ENCODE results near the gene USP44. TPM values are rescaled to one million over a fixed set of nuclear protein-coding genes. Genes with fewer than 3 reads are reported as not detected.
A peak's percentile ranks its signal among the peaks of the same experiment; 100 is the strongest.

USP44 gene
- total and polyA plus RNA-seq, 2 of the 8 experiments (the other 6 are each of a cell fraction or from before 2014, with no cell fraction given) = 129 to 197 TPM

DNA sequence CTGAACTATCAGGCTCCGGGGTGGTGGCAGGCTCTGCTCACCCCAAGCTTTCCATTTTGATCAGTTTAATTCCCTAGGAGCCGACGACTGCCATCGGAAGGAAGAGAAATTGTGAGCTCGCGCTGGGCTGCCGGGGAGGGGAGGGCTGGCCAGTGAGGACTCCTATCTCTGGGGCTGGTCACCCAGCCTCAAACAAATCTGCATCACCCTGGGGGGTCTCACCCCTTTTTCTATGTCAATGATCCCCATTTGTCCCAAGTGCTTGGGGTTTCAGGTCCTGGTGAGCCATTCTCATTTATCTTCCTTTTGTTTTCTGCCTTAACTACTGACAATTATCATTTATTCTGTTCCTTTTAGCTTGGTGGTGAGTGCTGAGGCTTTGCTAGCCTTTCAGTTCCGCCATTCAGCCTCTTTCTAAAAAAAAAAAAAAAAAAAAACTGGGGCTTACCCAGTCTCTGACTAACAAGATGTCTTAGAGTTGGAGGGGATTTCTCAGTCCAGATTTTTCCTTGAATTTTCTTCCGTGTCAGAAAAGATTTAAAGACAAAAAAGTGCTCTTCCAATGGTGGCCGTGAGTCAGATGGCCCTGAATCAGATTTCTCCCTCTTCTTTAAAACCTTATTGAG is 22.8 kb upstream of the USP44 start (continued):
- peak; percentile 73 for TF ChIP-seq ASH2L (IDR thresholded peaks at IDR 0.05; ENCODE audit: low read length)
- TF ChIP-seq RAD21 (IDR thresholded peaks at IDR 0.05 in 1 of 2, conservative IDR thresholded peaks at IDR 0.05 in 1 of 2; ENCODE audit: low read depth in 2 of 2, low read length in 2 of 2) = peak in 1 of 2 experiments; percentile 10; a peak in 1 of 4 replicates
- no peak for TF ChIP-seq TAF7 (optimal IDR thresholded peaks at IDR 0.05; ENCODE audit: borderline replicate concordance, low read depth, low read length)
- TF ChIP-seq RXRA (IDR thresholded peaks at IDR 0.05; ENCODE audit: insufficient read depth, low read depth, low read length) = no peak
- no peak for TF ChIP-seq BACH1 (IDR thresholded peaks at IDR 0.05; ENCODE audit: low read length)
- peak; percentile 63 for TF ChIP-seq CHD7 (IDR thresholded peaks at IDR 0.05; ENCODE audit: insufficient replicate concordance, low read length)
- peak in 1 of 2 experiments; percentile 38; a peak in 1 of 3 replicates for TF ChIP-seq EP300 (IDR thresholded peaks at IDR 0.05; ENCODE audit: borderline replicate concordance in 1 of 2, low read depth in 2 of 2, low read length in 2 of 2)
- no peak for TF ChIP-seq CHD2 (IDR thresholded peaks at IDR 0.05; ENCODE audit: low read length)
